H9 (cell line): Measurements from ENCODE around the gene C14orf132. TPM values are rescaled to one million over a fixed set of nuclear protein-coding genes. Genes with fewer than 3 reads are reported as not detected.

Experiments used
- DNase-seq: peaks from one replicate; pipeline ENCODE4 v3.0.0-alpha.2; 2017
- H2AFZ ChIP-seq: one replicate; pipeline ENCODE4 v1.6.1; 2013; ENCODE audit warnings: mild to moderate bottlenecking, low read length, control low read depth, moderate library complexity
- H2AK5ac ChIP-seq: 2 replicates; pipeline ENCODE4 v1.6.1; 2013; ENCODE audit warnings: low read length, control low read depth, mixed read lengths; ENCODE audit not compliant: insufficient read length
- H2BK120ac ChIP-seq: one replicate; pipeline ENCODE4 v1.6.1; 2013; ENCODE audit warnings: low read depth, mild to moderate bottlenecking, low read length, control low read depth, inconsistent platforms; ENCODE audit not compliant: poor library complexity, severe bottlenecking
- H2BK12ac ChIP-seq: 2 replicates; pipeline ENCODE4 v1.6.1; 2013; ENCODE audit warnings: low read length, control low read depth, mixed read lengths, low read depth; ENCODE audit not compliant: insufficient read length
- H2BK15ac ChIP-seq: 2 replicates; pipeline ENCODE4 v1.6.1; 2013; ENCODE audit warnings: low read depth, low read length, control low read depth
- H2BK20ac ChIP-seq: one replicate; pipeline ENCODE4 v1.6.1; 2013; ENCODE audit warnings: low read depth, mild to moderate bottlenecking, low read length, control low read depth, inconsistent platforms; ENCODE audit not compliant: poor library complexity, severe bottlenecking
- H2BK5ac ChIP-seq: 2 replicates; pipeline ENCODE4 v1.6.1; 2013; ENCODE audit warnings: low read length, control low read depth, mixed read lengths; ENCODE audit not compliant: insufficient read length
- H3K14ac ChIP-seq: 2 replicates; pipeline ENCODE4 v1.6.1; 2013; ENCODE audit warnings: low read length, control low read depth; ENCODE audit not compliant: insufficient read depth
- H3K18ac ChIP-seq: 2 replicates; pipeline ENCODE4 v1.6.1; 2013; ENCODE audit warnings: low read depth, mild to moderate bottlenecking, mixed read lengths, low read length, control low read depth; ENCODE audit not compliant: insufficient read length
- H3K23ac ChIP-seq: 2 replicates; pipeline ENCODE4 v1.6.1; 2013; ENCODE audit warnings: low read length, control low read depth, mixed read lengths, low read depth; ENCODE audit not compliant: insufficient read length
- H3K23me2 ChIP-seq: 2 replicates; pipeline ENCODE4 v1.6.1; 2013; ENCODE audit warnings: low read depth, mild to moderate bottlenecking, mixed read lengths, low read length, control low read depth; ENCODE audit not compliant: insufficient read length, poor library complexity, severe bottlenecking
- H3K27ac ChIP-seq: 2 replicates; pipeline ENCODE4 v1.5.1; 2013; ENCODE audit warnings: low read length, control low read depth, mixed read lengths, low read depth; ENCODE audit not compliant: insufficient read length
- H3K27me3 ChIP-seq: 2 replicates; pipeline ENCODE4 v1.6.1; 2013; ENCODE audit warnings: low read length, control low read depth, inconsistent platforms; ENCODE audit not compliant: insufficient read depth
- H3K4ac ChIP-seq: 2 replicates; pipeline ENCODE4 v1.6.1; 2013; ENCODE audit warnings: low read depth, mild to moderate bottlenecking, control low read depth, inconsistent platforms, low read length, moderate library complexity
- H3K4me1 ChIP-seq: 2 replicates; pipeline ENCODE4 v1.6.1; 2013; ENCODE audit warnings: low read length, control low read depth, inconsistent platforms; ENCODE audit not compliant: insufficient read depth
- H3K4me2 ChIP-seq: 2 replicates; pipeline ENCODE4 v1.6.1; 2013; ENCODE audit warnings: low read length, control low read depth, mixed read lengths; ENCODE audit not compliant: insufficient read length, insufficient read depth
- H3K56ac ChIP-seq: 2 replicates; pipeline ENCODE4 v1.6.1; 2013; ENCODE audit warnings: low read depth, mild to moderate bottlenecking, mixed read lengths, low read length, control low read depth; ENCODE audit not compliant: insufficient read length
- H3K79me1 ChIP-seq: 2 replicates; pipeline ENCODE4 v1.6.1; 2013; ENCODE audit warnings: low read depth, mild to moderate bottlenecking, moderate library complexity, low read length, control low read depth, inconsistent platforms; ENCODE audit not compliant: insufficient read depth, poor library complexity, severe bottlenecking
- H3K79me2 ChIP-seq: 2 replicates; pipeline ENCODE4 v1.6.1; 2013; ENCODE audit warnings: low read length, control low read depth, inconsistent platforms; ENCODE audit not compliant: insufficient read depth
- H3K9ac ChIP-seq: 2 replicates; pipeline ENCODE4 v1.6.1; 2013; ENCODE audit warnings: low read length, control low read depth, mixed read lengths; ENCODE audit not compliant: insufficient read length; ENCODE audit errors: extremely low read depth
- H3K9me3 ChIP-seq: one replicate; pipeline ENCODE4 v1.6.1; 2013; ENCODE audit warnings: low read depth, low read length, inconsistent platforms; ENCODE audit not compliant: control insufficient read depth
- H3T11ph ChIP-seq: one replicate; pipeline ENCODE4 v1.6.1; 2013; ENCODE audit warnings: mild to moderate bottlenecking, low read length, control low read depth, inconsistent platforms
- H4K20me1 ChIP-seq: one replicate; pipeline ENCODE4 v1.6.1; 2013; ENCODE audit not compliant: control insufficient read depth, insufficient read length, insufficient read depth
- H4K5ac ChIP-seq: 2 replicates; pipeline ENCODE4 v1.6.1; 2013; ENCODE audit warnings: low read depth, mild to moderate bottlenecking, mixed read lengths, low read length, control low read depth; ENCODE audit not compliant: insufficient read length
- H4K8ac ChIP-seq: replicated peaks from 2 replicates; pipeline ENCODE4 v1.6.1; 2013; ENCODE audit warnings: low read length, control low read depth, mixed read lengths, low read depth; ENCODE audit not compliant: insufficient read length
- H4K91ac ChIP-seq: 2 replicates; pipeline ENCODE4 v1.6.1; 2013; ENCODE audit warnings: low read depth, mild to moderate bottlenecking, moderate library complexity, mixed read lengths, low read length, control low read depth; ENCODE audit not compliant: insufficient read length
- H3K27ac Mint-ChIP-seq, 3 experiments: 2 replicates in 2 of 3; 3 replicates in 1 of 3; pipeline ENCODE4 v1.8.0; 2020 to 2021; ENCODE audit warnings: mixed read lengths in 3 of 3, mild to moderate bottlenecking in 1 of 3, moderate library complexity in 1 of 3
- H3K27me3 Mint-ChIP-seq: 2 replicates; pipeline ENCODE4 v1.8.0; 2021; ENCODE audit warnings: low read depth, mild to moderate bottlenecking, moderate library complexity, mixed read lengths
- H3K36me3 Mint-ChIP-seq, 3 experiments: 2 replicates in 2 of 3; 3 replicates in 1 of 3; pipeline ENCODE4 v1.8.0; 2020 to 2021; ENCODE audit warnings: low read depth in 3 of 3, mixed read lengths in 3 of 3; ENCODE audit not compliant: insufficient read depth in 1 of 3
- H3K4me1 Mint-ChIP-seq, 2 experiments: 2 replicates each; pipeline ENCODE4 v1.8.0; 2020; ENCODE audit warnings: mixed read lengths in 2 of 2
- H3K4me3 Mint-ChIP-seq, 2 experiments: 2 replicates in 1 of 2; 3 replicates in 1 of 2; pipeline ENCODE4 v1.8.0; 2020 to 2021; ENCODE audit warnings: mild to moderate bottlenecking in 2 of 2, mixed read lengths in 2 of 2, moderate library complexity in 1 of 2
- H3K9me3 Mint-ChIP-seq, 2 experiments: 2 replicates in 1 of 2; 3 replicates in 1 of 2; pipeline ENCODE4 v1.8.0; 2020; ENCODE audit warnings: mild to moderate bottlenecking in 2 of 2, mixed read lengths in 2 of 2, moderate library complexity in 1 of 2
- WGBS: extraction: QIAGEN DNeasy Blood & Tissue Kit; methylation state at CpG from one replicate; pipeline ENCODE4 v1.1.7; 2013; ENCODE audit warnings: missing lambda C conversion rate, low lambda C conversion rate, mixed read lengths; ENCODE audit not compliant: insufficient read length; ENCODE audit errors: extremely low coverage; 5-methylcytosine and 5-hydroxymethylcytosine counted together
- total RNA-seq: library from RNA; stranded (reverse); gene quantifications from 2 replicates; pipeline ENCODE4 v1.2.1, GENCODE V29; 2021
- TF ChIP-seq, protein P1 (sequence below): fragments of 200-600 bp; sonication (generic); conservative IDR thresholded peaks from 3 replicates; pipeline ENCODE4 v1.8.0; 2021; ENCODE audit warnings: antibody characterized with exemption, mild to moderate bottlenecking

The C14orf132 gene
- total RNA-seq, 1 experiment from 2014 or later, result 5.7 TPM

DNA sequence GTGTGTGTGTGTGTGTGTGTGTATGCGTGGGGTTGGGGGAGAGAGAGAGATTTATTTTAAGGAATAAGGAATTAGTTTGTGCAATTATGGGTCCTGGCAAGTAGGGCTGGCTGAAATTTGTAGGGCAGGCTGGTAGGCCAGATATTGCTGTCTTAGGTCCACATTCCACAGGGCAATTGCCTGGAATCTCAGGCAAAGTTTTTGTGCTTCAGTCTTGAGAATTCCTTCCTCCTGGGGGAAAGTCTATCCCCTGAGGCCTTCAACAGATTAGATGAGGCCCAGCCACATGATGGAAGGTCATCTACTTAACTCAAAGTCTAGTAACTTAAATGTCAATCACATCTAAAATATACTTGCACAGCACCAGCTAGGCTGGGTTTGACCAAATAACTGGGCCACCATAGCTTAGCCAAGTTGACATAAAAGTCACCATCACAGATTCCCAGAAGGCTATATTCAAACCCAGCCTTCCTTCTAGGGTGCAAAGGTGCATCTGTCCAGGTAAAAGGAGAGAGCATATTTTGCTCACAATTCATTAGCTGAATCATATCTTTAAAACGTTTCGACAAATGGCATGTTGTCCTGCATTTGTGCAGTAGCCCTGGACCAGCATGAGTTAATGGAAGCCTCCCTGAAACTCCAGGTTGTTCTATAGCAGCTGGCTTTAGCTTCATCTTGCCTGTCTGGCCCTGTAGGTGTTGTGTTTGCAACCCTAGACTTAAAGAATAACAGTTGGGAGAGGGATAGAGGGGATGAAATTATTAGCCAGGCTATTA, 63.1 kb downstream of the C14orf132 start:
- Histone ChIP-seq H3K79me2 (no peaks in the 10 kb centered on the region), H4K91ac (no peak overlapping the region), H3K18ac (no peak overlapping the region), H2BK15ac (no peak overlapping the region), H3K27me3 (no peaks in the 10 kb centered on the region), H4K20me1 (no peaks in the 10 kb centered on the region), H2BK5ac (no peak overlapping the region), H3T11ph (no peak overlapping the region), H3K4me2 (no peak overlapping the region), H3K27ac (no peak overlapping the region), H3K79me1 (no peaks in the 10 kb centered on the region), H3K23ac (no peak overlapping the region), H2BK12ac (no peak overlapping the region), H3K56ac (no peak overlapping the region), H2AFZ (no peak overlapping the region), H3K4ac (no peak overlapping the region), H4K8ac (no peak overlapping the region), H4K5ac (no peak overlapping the region), H3K4me1 (no peaks in the 10 kb centered on the region), H3K9me3 (no peaks in the 10 kb centered on the region), H2BK120ac (no peak overlapping the region), H3K9ac (no peak overlapping the region), H3K23me2 (no peaks in the 10 kb centered on the region), H2AK5ac (no peak overlapping the region), H3K14ac (no peak overlapping the region), H2BK20ac (no peak overlapping the region)
- peaks cover 0 to 5% of the 10 kb centered on the region in 2 experiments; a peak in 1 of 5 replicates for H3K9me3 Mint-ChIP-seq
- H3K4me1 Mint-ChIP-seq, result peaks cover 10 to 26% of the 10 kb centered on the region in 2 experiments
- no peaks in the 10 kb centered on the region; a peak in 1 of 7 replicates for H3K36me3 Mint-ChIP-seq
- H3K27me3 Mint-ChIP-seq, result peaks cover 6% of the 10 kb centered on the region
- DNase-seq, result no peak
- WGBS, result no CpG with 5 or more reads among the region's 3 CpGs
- H3K4me3 Mint-ChIP-seq, result no peak overlapping the region
- peak overlapping the region in 1 of 3 experiments; percentile 52; a peak in 1 of 7 replicates for H3K27ac Mint-ChIP-seq
- TF ChIP-seq, protein P1, sequence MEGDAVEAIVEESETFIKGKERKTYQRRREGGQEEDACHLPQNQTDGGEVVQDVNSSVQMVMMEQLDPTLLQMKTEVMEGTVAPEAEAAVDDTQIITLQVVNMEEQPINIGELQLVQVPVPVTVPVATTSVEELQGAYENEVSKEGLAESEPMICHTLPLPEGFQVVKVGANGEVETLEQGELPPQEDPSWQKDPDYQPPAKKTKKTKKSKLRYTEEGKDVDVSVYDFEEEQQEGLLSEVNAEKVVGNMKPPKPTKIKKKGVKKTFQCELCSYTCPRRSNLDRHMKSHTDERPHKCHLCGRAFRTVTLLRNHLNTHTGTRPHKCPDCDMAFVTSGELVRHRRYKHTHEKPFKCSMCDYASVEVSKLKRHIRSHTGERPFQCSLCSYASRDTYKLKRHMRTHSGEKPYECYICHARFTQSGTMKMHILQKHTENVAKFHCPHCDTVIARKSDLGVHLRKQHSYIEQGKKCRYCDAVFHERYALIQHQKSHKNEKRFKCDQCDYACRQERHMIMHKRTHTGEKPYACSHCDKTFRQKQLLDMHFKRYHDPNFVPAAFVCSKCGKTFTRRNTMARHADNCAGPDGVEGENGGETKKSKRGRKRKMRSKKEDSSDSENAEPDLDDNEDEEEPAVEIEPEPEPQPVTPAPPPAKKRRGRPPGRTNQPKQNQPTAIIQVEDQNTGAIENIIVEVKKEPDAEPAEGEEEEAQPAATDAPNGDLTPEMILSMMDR, result no peak
